ENCODE data around the gene ENDOV. TPM values are rescaled to one million over a fixed set of nuclear protein-coding genes. Genes with fewer than 3 reads are reported as not detected.

Gene ENDOV
- total and polyA plus RNA-seq, 11 donors: 4.2 to 16.2 (median 9.4) TPM

DNA sequence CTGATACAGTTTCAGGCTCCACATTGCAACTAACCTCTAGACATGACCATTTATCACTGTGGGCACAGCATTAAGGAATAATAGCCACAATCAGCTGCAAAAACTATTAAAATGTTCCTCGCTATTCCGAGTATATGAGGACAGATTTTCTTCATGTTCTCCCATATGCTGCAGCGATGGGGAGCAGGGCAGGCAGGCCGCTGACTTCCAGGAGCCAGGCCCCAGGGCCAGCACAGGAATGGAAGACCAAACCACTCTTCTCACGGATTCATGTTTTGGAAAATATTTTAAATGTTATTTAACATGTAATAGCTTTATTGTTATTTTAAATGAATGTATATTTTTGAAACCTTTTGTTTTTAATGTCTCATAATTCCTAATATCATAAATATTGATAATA, 43.8 kb upstream of the ENDOV start:
- no peak for DNase-seq
- intact Hi-C loops (cut with DNase I): no loop called here
- H3K27ac ChIP-seq: no peak overlapping the region
- peaks cover 3 to 99% (median 98%) of the 10 kb centered on the region in 9 donors for H3K36me3 ChIP-seq
- TF ChIP-seq, protein P1, sequence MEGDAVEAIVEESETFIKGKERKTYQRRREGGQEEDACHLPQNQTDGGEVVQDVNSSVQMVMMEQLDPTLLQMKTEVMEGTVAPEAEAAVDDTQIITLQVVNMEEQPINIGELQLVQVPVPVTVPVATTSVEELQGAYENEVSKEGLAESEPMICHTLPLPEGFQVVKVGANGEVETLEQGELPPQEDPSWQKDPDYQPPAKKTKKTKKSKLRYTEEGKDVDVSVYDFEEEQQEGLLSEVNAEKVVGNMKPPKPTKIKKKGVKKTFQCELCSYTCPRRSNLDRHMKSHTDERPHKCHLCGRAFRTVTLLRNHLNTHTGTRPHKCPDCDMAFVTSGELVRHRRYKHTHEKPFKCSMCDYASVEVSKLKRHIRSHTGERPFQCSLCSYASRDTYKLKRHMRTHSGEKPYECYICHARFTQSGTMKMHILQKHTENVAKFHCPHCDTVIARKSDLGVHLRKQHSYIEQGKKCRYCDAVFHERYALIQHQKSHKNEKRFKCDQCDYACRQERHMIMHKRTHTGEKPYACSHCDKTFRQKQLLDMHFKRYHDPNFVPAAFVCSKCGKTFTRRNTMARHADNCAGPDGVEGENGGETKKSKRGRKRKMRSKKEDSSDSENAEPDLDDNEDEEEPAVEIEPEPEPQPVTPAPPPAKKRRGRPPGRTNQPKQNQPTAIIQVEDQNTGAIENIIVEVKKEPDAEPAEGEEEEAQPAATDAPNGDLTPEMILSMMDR (IDR thresholded peaks at IDR 0.05): no peak
- no peak for TF ChIP-seq POLR2A (IDR thresholded peaks at IDR 0.05)
- no peak for ATAC-seq
- no peak overlapping the region for H3K4me3 ChIP-seq
- 93 to 97% (median 96%) methylated on average over 5 of the region's 5 CpGs for WGBS, 4 donors
- no peaks in the 10 kb centered on the region for H3K4me1 ChIP-seq
- H3K9me3 ChIP-seq: no peaks in the 10 kb centered on the region
- H3K27me3 ChIP-seq: no peaks in the 10 kb centered on the region

DNA sequence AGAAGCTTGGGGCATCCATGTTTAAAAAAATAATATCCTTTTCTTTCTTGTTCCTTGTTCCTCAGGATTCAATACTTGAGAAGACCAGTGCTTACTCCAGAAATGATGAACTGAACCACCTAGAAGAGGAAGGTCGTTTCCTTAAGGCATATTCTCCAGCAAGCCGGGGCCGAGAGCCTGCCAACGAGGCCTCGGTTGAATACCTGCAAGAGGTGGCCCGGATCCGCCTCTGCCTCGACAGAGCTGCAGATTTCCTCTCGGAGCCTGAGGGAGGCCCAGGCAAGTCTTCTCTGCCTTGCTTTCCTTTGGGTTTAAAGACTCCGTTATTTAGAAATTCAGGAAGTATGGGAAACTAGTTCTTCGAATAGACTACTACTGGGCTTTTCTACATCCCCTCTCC, 42.5 kb upstream of the ENDOV start:
- no peak overlapping the region for H3K4me3 ChIP-seq
- H3K9me3 ChIP-seq: no peaks in the 10 kb centered on the region
- peaks cover 3 to 99% (median 98%) of the 10 kb centered on the region in 9 donors for H3K36me3 ChIP-seq
- 91 to 92% (median 91%) methylated on average over 11 of the region's 11 CpGs for WGBS, 4 donors
- no peak for TF ChIP-seq POLR2A (IDR thresholded peaks at IDR 0.05)
- TF ChIP-seq, protein P1 (IDR thresholded peaks at IDR 0.05): no peak
- intact Hi-C loops (cut with DNase I): no loop called here
- H3K27me3 ChIP-seq: no peaks in the 10 kb centered on the region
- H3K4me1 ChIP-seq: no peaks in the 10 kb centered on the region
- H3K27ac ChIP-seq: no peak overlapping the region
- DNase-seq (no peak), ATAC-seq (no peak)

DNA sequence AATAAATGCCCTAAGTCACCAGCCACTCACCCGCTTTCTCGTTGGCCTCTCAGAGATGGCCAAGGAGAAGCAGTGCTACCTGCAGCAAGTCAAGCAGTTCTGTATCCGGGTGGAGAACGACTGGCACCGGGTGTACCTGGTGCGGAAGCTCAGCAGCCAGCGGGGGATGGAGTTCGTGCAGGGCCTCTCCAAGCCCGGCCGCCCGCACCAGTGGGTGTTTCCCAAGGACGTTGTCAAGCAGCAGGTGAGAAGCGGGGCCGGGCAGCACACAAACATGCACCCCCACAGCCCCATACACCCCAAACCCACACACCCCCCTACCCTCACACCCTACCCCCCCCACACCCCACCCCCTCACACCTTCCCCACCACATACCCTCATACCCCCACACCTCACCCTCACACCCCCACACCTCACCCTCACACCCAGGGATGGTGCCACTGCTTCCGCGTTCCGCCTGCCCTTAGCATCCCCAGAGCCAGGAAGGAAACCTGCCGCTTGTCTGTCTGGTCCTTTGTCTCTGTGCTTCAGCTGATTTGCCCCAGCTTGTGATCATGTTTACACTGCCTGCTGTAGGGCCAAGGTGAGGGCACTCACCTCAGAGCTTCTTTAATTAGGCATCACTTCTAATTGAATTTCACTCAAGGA, 41.9 kb upstream of the ENDOV start:
- Histone ChIP-seq H3K27ac (no peak overlapping the region), H3K36me3 (peaks cover 3 to 99% (median 98%) of the 10 kb centered on the region in 9 donors), H3K27me3 (no peaks in the 10 kb centered on the region), H3K4me3 (no peak overlapping the region), H3K9me3 (no peaks in the 10 kb centered on the region), H3K4me1 (no peaks in the 10 kb centered on the region)
- DNase-seq (no peak), ATAC-seq (no peak)
- 91 to 97% (median 94%) methylated on average over 13 to 18 of the region's 18 CpGs for WGBS, 4 donors
- intact Hi-C loops (cut with DNase I): no loop called here
- TF ChIP-seq POLR2A (IDR thresholded peaks at IDR 0.05): no peak
- TF ChIP-seq, protein P1 (IDR thresholded peaks at IDR 0.05): no peak

DNA sequence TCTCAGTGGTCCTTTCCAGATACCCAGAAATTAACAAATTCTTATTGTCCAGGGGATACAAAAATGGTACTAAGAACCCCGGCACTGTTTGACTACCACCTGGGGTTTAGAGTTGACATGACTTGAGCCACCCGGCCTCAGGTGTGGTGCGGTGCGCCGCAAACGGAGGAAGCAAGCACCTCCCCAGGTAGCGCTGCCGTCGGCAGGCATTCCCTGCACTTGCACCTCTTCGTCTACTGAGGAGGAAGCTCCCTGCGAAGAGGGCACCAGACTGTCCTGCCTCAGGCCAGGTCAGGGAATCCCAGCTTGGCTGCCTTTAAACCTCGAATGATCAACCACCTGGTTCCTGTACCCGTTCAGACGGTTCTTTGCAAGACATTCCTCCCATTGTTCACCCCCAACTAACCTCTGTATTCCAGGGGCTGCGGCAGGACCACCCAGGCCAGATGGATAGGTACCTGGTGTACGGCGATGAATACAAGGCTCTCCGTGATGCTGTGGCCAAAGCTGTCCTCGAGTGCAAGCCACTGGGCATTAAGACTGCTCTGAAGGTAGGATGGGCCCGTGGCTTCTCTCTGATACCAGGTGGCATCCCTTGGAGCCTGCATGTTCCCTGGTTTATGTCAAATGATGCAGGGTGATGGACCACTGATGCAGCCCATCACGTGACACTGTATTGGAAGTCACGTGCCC, 40.8 kb upstream of the ENDOV start:
- DNase-seq (no peak), ATAC-seq (no peak)
- no peak overlapping the region for H3K4me3 ChIP-seq
- H3K36me3 ChIP-seq: peaks cover 3 to 99% (median 97%) of the 10 kb centered on the region in 9 donors
- WGBS, 4 donors: 92 to 96% (median 94%) methylated on average over 22 of the region's 22 CpGs
- TF ChIP-seq, protein P1 (IDR thresholded peaks at IDR 0.05): no peak
- no peak for TF ChIP-seq POLR2A (IDR thresholded peaks at IDR 0.05)
- H3K27ac ChIP-seq: no peak overlapping the region
- H3K4me1 ChIP-seq: no peaks in the 10 kb centered on the region
- intact Hi-C loops (cut with DNase I): no loop called here
- no peaks in the 10 kb centered on the region for H3K9me3 ChIP-seq
- H3K27me3 ChIP-seq: no peaks in the 10 kb centered on the region
